GM10248 (cell line): ENCODE results near the gene CPSF6.

Source experiments
- CTCF ChIA-PET: fragments of 300-600 bp; sonication (Branson Sonifier 250); formaldehyde crosslinking; extraction: SDS; loops from one replicate; lab custom pipeline; 2021; ENCODE audit warnings: antibody characterized with exemption; lab: Yijun Ruan, JAX
- POLR2A ChIA-PET: fragments of 350-650 bp; sonication (Branson Sonifier 250); formaldehyde crosslinking; extraction: SDS; loops from one replicate; lab custom pipeline; 2020; ENCODE audit warnings: antibody characterized with exemption; lab: Yijun Ruan, JAX
- DNase-seq: peaks from one replicate; pipeline ENCODE4 v3.0.0; 2012; ENCODE audit errors: extremely low spot score
- CTCF ChIP-seq: IDR thresholded peaks from 2 replicates; pipeline ENCODE4 v1.5.1; 2012; ENCODE audit warnings: mild to moderate bottlenecking, low read depth; ENCODE audit errors: extremely low read depth, missing control alignments, control extremely low read depth

The CPSF6 gene

DNA sequence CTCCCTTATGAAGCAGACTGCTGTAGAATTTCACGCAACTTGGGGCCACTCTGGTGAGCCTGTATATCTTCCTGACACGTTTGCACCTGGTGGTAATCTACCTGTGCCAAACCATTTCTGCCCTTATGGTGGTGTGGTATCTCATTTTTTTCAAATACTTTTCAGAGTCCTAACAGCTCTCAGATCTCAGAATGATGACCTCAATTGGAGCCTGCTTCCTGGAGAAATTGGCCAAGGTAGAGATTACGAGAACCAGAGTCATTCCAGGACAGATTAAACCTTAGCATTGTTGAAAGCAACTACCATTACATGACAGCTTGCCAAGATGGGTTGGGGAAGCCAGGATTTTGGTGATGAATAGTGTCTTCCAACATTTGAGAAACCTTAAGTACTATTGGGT is 48.2 kb downstream of the CPSF6 start:
- DNase-seq = no peak
- ChIA-PET CTCF (interaction anchor here (1.2 kb wide), 1 partner anchor 9 kb away, joined by 5 read pairs; no protein-coding TSS in a partner anchor), POLR2A (no interaction called here)
- TF ChIP-seq CTCF = no peak

DNA sequence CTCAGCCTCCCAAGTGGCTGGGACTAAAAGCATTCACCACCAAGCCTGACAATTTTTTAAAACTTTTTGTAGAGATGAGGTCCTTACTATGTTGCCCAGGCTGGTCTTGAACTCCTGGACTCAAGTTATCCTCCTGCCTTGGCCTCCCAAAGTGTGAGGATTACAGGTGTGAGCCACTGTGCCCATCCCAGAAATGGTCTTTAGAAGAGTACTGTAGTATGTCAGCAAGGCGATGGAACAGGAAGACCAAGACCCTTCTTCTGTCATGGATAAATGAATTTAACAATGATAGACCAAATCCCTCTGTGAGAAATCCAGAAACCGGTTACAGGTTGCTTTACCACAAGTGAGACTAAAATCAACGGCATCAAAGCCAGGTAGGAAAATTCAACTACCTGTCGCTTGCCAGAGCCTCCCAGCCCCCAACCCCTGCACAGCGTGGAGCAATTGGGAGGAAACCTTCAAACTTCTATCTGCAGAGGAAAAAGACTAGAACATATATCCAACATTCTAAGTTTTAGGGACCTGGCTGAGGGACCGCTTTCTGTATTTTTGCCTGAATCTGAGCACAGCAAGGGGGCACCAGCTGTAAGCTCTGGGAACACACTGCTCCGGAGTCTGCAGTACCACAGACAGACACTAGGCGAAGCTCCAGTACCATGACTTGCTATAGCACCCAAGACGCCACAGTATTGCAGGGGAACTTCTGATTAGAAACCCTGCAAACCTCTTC is 51.3 kb downstream of the CPSF6 start:
- TF ChIP-seq CTCF = peak; percentile 97
- CTCF ChIA-PET = interaction anchor here (0.7 to 1.8 kb wide), 16 partner anchors 9 to 350 kb away, joined by 3 to 17 read pairs (median 6); no protein-coding TSS in a partner anchor
- DNase-seq = peak; percentile 73
- POLR2A ChIA-PET = no interaction called here

- no peak for TF ChIP-seq CTCF
- DNase-seq = no peak
- ChIA-PET CTCF (interaction anchor here (0.7 to 1.8 kb wide), 15 partner anchors 8 to 350 kb away, joined by 3 to 17 read pairs (median 6); no protein-coding TSS in a partner anchor), POLR2A (no interaction called here)
These were observed 51.9 kb downstream of the CPSF6 start for GRCh38 chr12:69291278-69291593.

DNA sequence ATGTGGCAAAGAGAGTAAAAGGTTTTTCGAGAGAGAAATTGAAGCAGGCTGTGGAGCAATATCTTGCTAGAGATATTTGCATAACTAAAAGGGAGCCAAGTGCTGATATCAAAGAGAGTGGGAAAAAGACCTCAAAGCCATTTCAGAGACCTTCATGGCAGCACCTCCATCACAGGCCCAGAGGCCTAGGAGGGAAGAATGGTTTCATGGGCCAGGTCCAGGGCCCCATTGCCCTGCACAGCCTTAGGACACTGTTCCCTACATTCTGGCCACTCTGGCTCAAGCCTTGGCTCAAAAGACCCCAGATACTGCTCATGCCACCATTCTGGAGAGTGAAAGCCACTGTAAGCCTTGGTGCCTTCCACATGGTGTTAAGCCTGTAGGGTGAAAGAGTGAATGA is 58.8 kb downstream of the CPSF6 start:
- no peak for DNase-seq
- CTCF ChIA-PET = interaction anchor here (1.5 to 1.6 kb wide), 2 partner anchors 20 to 46 kb away, joined by 3 to 5 read pairs; no protein-coding TSS in a partner anchor
- TF ChIP-seq CTCF = no peak
- POLR2A ChIA-PET = no interaction called here

DNA sequence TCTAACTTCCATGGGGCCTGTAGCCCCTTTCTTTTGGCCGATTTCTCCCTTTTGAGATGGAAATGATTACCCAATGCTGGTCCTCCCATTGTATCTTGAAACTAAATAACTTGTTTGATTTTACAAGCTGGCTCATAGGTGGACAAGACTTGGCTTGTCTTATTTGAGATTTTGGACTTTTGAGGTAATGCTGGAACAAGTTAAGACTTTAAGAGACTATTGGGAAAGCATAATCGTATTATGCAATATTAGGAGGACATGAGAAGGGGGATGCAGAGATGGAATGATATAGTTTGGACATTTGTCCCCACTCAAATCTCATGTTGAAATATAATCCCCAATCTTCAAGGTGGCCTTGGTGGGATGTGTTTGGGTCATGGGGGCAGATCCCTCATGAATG is 59.6 kb downstream of the CPSF6 start:
- ChIA-PET CTCF (interaction anchor here (0.7 to 1.6 kb wide), 5 partner anchors 8 to 47 kb away, joined by 3 to 5 read pairs (median 3); no protein-coding TSS in a partner anchor), POLR2A (no interaction called here)

DNA sequence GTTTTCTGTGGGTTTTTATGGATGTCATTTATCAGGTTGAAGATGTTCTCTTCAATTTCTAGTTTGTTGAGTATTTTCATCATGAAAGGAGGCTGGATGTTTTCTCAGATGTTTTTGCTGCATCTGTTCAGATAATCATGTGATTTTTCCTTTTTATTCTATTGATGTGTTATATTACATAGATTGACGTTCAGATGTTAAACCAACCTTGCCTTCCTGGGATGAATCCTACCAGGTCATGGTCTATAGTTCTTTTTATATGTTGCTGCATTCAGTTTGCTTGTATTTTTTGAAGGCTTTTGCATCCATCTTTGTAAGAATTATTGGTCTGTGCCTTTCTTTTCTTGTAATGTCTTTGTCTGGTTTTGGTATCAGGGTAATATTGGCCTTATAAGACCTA is 64.9 kb downstream of the CPSF6 start:
- POLR2A ChIA-PET = no interaction called here
- DNase-seq = no peak
- CTCF ChIA-PET = no interaction called here
- no peak for TF ChIP-seq CTCF

More for the DNA sequence above, 59.6 kb downstream of the CPSF6 start:
- no peak for TF ChIP-seq CTCF
- DNase-seq = no peak
